Measurements from ENCODE around the gene RYR2.
A peak's percentile ranks its signal among the peaks of the same experiment; 100 is the strongest.

Gene RYR2

GRCh38 chr1:237864338-237865244, 822.6 kb downstream of the RYR2 start:
- no peaks in the 10 kb centered on the region for H3K36me3 ChIP-seq
- peaks cover 3% of the 10 kb centered on the region; the same call in 1 of the 2 replicates for H3K4me1 ChIP-seq
- no peaks in the 10 kb centered on the region for H3K27me3 ChIP-seq
- DNase-seq: peak; percentile 79
- peak overlapping the region; percentile 38 for H3K4me3 ChIP-seq (ENCODE audit: low read depth, low read length)
- TF ChIP-seq CTCF (IDR thresholded peaks at IDR 0.05; ENCODE audit: low read depth, low read length): peak; percentile 99
- no peaks in the 10 kb centered on the region for H3K9me3 ChIP-seq

GRCh38 chr1:237867380-237867888, 825.5 kb downstream of the RYR2 start:
- H3K9me3 ChIP-seq: no peaks in the 10 kb centered on the region
- no peaks in the 10 kb centered on the region for H3K27me3 ChIP-seq
- no peak for TF ChIP-seq CTCF (IDR thresholded peaks at IDR 0.05; ENCODE audit: low read depth, low read length)
- H3K4me3 ChIP-seq (ENCODE audit: low read depth, low read length): no peak overlapping the region
- DNase-seq: no peak
- H3K4me1 ChIP-seq: peaks cover 3% of the 10 kb centered on the region; the same call in 1 of the 2 replicates
- H3K36me3 ChIP-seq: no peaks in the 10 kb centered on the region

GRCh38 chr1:237868817-237869600, 827.0 kb downstream of the RYR2 start:
- no peak for DNase-seq
- H3K4me1 ChIP-seq: peaks cover 3% of the 10 kb centered on the region; the same call in 1 of the 2 replicates
- H3K9me3 ChIP-seq: no peaks in the 10 kb centered on the region
- no peaks in the 10 kb centered on the region for H3K27me3 ChIP-seq
- TF ChIP-seq CTCF (IDR thresholded peaks at IDR 0.05; ENCODE audit: low read depth, low read length): no peak
- no peaks in the 10 kb centered on the region for H3K36me3 ChIP-seq
- H3K4me3 ChIP-seq (ENCODE audit: low read depth, low read length): no peak overlapping the region

- Histone ChIP-seq H3K4me1 (no peaks in the 10 kb centered on the region), H3K9me3 (no peaks in the 10 kb centered on the region), H3K4me3 (ENCODE audit: low read depth, low read length) (no peak overlapping the region), H3K36me3 (no peaks in the 10 kb centered on the region), H3K27me3 (no peaks in the 10 kb centered on the region)
- DNase-seq: no peak
- TF ChIP-seq CTCF (IDR thresholded peaks at IDR 0.05; ENCODE audit: low read depth, low read length): no peak
Measured at GRCh38 chr1:237873487-237874211, 831.7 kb downstream of the RYR2 start.

- no peaks in the 10 kb centered on the region for H3K36me3 ChIP-seq
- no peaks in the 10 kb centered on the region for H3K27me3 ChIP-seq
- H3K9me3 ChIP-seq: no peaks in the 10 kb centered on the region
- H3K4me3 ChIP-seq (ENCODE audit: low read depth, low read length): no peak overlapping the region
- no peak for TF ChIP-seq CTCF (IDR thresholded peaks at IDR 0.05; ENCODE audit: low read depth, low read length)
- H3K4me1 ChIP-seq: no peaks in the 10 kb centered on the region
- no peak for DNase-seq
Measured at GRCh38 chr1:237875291-237875690, 833.3 kb downstream of the RYR2 start.

Measured in BE2C (cell line).